WTC11 (cell line): ENCODE measurements around the gene PRDM5. TPM values are rescaled to one million over a fixed set of nuclear protein-coding genes. Genes with fewer than 3 reads are reported as not detected.

ENCODE experiments used
- ATAC-seq: fragments of 200-7000 bp; cut with Tn5 transposase; 2 replicates; pipeline ENCODE4 v1.10.0; 2021; ENCODE audit warnings: mild to moderate bottlenecking, moderate library complexity
- CTCF ChIA-PET: fragments of 300-600 bp; sonication (Branson Sonifier 250); formaldehyde crosslinking; loops from one replicate; lab custom pipeline; 2021; ENCODE audit warnings: antibody characterized with exemption; lab: Charles Lee
- POLR2A ChIA-PET: fragments of 350-600 bp; sonication (Branson Sonifier 250); formaldehyde crosslinking; loops from one replicate; lab custom pipeline; 2021; ENCODE audit warnings: antibody characterized with exemption; lab: Charles Lee
- DNase-seq: peaks from one replicate; pipeline ENCODE4 v3.0.0; 2021; ENCODE audit warnings: low spot score
- H3K27ac Mint-ChIP-seq: 2 replicates; pipeline ENCODE4 v1.8.0; 2021; ENCODE audit warnings: mixed read lengths
- H3K27me3 Mint-ChIP-seq: 2 replicates; pipeline ENCODE4 v1.8.0; 2021; ENCODE audit warnings: low read depth, mild to moderate bottlenecking, moderate library complexity, mixed read lengths
- H3K36me3 Mint-ChIP-seq: 2 replicates; pipeline ENCODE4 v1.8.0; 2021; ENCODE audit warnings: mixed read lengths
- H3K4me1 Mint-ChIP-seq: 2 replicates; pipeline ENCODE4 v1.8.0; 2022; ENCODE audit warnings: mixed read lengths
- H3K4me3 Mint-ChIP-seq: 2 replicates; pipeline ENCODE4 v1.8.0; 2021; ENCODE audit warnings: mild to moderate bottlenecking, moderate library complexity, mixed read lengths
- H3K9me3 Mint-ChIP-seq: 2 replicates; pipeline ENCODE4 v1.8.0; 2021; ENCODE audit warnings: mixed read lengths
- ARID4B ChIP-seq: sonication (generic); formaldehyde crosslinking; IDR thresholded peaks from 2 replicates; pipeline ENCODE4 v1.8.0; 2023; ENCODE audit warnings: missing genetic modification reagents, mild to moderate bottlenecking, borderline replicate concordance
- ATF1 ChIP-seq: sonication (generic); formaldehyde crosslinking; IDR thresholded peaks from 2 replicates; pipeline ENCODE4 v1.8.1; 2023; ENCODE audit warnings: mild to moderate bottlenecking, moderate library complexity, missing genetic modification reagents
- CTCF ChIP-seq: fragments of 200-600 bp; IDR thresholded peaks from 2 replicates; pipeline ENCODE4 v1.8.0; 2022; ENCODE audit warnings: antibody characterized with exemption
- FOXK1 ChIP-seq: sonication (generic); formaldehyde crosslinking; IDR thresholded peaks from 2 replicates; pipeline ENCODE4 v1.8.0; 2022; ENCODE audit warnings: mild to moderate bottlenecking, moderate library complexity, missing genetic modification reagents
- HMGA2 ChIP-seq: fragments of 250-450 bp; sonication (Bioruptor Pico); IDR thresholded peaks from 2 replicates; pipeline ENCODE4 v1.4.0; 2021; ENCODE audit warnings: mild to moderate bottlenecking, moderate library complexity
- NR2C2 ChIP-seq: sonication (generic); formaldehyde crosslinking; IDR thresholded peaks from 2 replicates; pipeline ENCODE4 v1.8.0; 2022; ENCODE audit warnings: mild to moderate bottlenecking, missing genetic modification reagents
- OVOL2 ChIP-seq: fragments of 250-450 bp; sonication (Bioruptor Pico); IDR thresholded peaks from 2 replicates; pipeline ENCODE4 v1.9.0; 2021; ENCODE audit warnings: mild to moderate bottlenecking, borderline replicate concordance
- ZBTB21 ChIP-seq: sonication (generic); formaldehyde crosslinking; IDR thresholded peaks from 2 replicates; pipeline ENCODE4 v1.8.1; 2023; ENCODE audit warnings: mild to moderate bottlenecking, missing genetic modification reagents, borderline replicate concordance
- ZNF512 ChIP-seq: sonication (generic); formaldehyde crosslinking; IDR thresholded peaks from 2 replicates; pipeline ENCODE4 v1.8.1; 2022; ENCODE audit warnings: missing genetic modification reagents, borderline replicate concordance
- total RNA-seq: library from RNA; stranded (reverse); gene quantifications from 3 replicates; pipeline ENCODE4 v1.2.3, GENCODE V29; 2021
- TF ChIP-seq, protein P1 (sequence below): sonication (generic); formaldehyde crosslinking; conservative IDR thresholded peaks from 2 replicates; pipeline ENCODE4 v1.8.1; 2023; ENCODE audit warnings: mild to moderate bottlenecking, low read depth, missing genetic modification reagents, moderate library complexity
- TF ChIP-seq, protein P2 (sequence below): fragments of 250-450 bp; sonication (Bioruptor Pico); IDR thresholded peaks from 2 replicates; pipeline ENCODE4 v1.9.0; 2021; ENCODE audit warnings: mild to moderate bottlenecking

PRDM5 gene
- total RNA-seq, 1 experiment from 2014 or later: 47.0 TPM

DNA sequence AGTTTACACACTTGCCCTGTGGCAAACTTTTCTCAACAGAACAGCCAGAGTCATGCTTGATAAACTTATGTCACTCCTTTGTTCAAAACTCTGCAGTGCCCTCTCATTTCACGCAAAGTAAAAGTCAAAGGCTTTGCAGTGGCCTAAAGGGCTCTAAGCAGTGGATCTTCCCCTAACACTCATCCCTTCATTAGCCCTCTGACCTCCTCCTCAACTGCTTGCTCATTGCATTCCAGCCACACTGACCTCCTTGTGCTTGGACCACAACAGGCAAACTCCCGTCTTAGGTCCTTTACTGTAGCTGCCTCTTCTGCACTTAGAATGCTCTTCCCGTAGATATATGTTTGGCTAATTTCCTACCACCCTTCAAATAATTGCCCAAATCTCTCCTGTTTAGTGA is 5.6 kb downstream of the PRDM5 start (continued):
- no peak for TF ChIP-seq ARID4B (CRISPR knock-in tag)
- no peak for TF ChIP-seq HMGA2
- no peak for TF ChIP-seq CTCF
- no peak for TF ChIP-seq FOXK1 (CRISPR knock-in tag)
- TF ChIP-seq, protein P1, sequence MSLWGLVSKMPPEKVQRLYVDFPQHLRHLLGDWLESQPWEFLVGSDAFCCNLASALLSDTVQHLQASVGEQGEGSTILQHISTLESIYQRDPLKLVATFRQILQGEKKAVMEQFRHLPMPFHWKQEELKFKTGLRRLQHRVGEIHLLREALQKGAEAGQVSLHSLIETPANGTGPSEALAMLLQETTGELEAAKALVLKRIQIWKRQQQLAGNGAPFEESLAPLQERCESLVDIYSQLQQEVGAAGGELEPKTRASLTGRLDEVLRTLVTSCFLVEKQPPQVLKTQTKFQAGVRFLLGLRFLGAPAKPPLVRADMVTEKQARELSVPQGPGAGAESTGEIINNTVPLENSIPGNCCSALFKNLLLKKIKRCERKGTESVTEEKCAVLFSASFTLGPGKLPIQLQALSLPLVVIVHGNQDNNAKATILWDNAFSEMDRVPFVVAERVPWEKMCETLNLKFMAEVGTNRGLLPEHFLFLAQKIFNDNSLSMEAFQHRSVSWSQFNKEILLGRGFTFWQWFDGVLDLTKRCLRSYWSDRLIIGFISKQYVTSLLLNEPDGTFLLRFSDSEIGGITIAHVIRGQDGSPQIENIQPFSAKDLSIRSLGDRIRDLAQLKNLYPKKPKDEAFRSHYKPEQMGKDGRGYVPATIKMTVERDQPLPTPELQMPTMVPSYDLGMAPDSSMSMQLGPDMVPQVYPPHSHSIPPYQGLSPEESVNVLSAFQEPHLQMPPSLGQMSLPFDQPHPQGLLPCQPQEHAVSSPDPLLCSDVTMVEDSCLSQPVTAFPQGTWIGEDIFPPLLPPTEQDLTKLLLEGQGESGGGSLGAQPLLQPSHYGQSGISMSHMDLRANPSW (CRISPR knock-in tag): no peak
- TF ChIP-seq, protein P2, sequence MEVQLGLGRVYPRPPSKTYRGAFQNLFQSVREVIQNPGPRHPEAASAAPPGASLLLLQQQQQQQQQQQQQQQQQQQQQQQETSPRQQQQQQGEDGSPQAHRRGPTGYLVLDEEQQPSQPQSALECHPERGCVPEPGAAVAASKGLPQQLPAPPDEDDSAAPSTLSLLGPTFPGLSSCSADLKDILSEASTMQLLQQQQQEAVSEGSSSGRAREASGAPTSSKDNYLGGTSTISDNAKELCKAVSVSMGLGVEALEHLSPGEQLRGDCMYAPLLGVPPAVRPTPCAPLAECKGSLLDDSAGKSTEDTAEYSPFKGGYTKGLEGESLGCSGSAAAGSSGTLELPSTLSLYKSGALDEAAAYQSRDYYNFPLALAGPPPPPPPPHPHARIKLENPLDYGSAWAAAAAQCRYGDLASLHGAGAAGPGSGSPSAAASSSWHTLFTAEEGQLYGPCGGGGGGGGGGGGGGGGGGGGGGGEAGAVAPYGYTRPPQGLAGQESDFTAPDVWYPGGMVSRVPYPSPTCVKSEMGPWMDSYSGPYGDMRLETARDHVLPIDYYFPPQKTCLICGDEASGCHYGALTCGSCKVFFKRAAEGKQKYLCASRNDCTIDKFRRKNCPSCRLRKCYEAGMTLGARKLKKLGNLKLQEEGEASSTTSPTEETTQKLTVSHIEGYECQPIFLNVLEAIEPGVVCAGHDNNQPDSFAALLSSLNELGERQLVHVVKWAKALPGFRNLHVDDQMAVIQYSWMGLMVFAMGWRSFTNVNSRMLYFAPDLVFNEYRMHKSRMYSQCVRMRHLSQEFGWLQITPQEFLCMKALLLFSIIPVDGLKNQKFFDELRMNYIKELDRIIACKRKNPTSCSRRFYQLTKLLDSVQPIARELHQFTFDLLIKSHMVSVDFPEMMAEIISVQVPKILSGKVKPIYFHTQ (CRISPR knock-in tag): no peak
- TF ChIP-seq OVOL2: no peak
- TF ChIP-seq NR2C2 (CRISPR knock-in tag): no peak

DNA sequence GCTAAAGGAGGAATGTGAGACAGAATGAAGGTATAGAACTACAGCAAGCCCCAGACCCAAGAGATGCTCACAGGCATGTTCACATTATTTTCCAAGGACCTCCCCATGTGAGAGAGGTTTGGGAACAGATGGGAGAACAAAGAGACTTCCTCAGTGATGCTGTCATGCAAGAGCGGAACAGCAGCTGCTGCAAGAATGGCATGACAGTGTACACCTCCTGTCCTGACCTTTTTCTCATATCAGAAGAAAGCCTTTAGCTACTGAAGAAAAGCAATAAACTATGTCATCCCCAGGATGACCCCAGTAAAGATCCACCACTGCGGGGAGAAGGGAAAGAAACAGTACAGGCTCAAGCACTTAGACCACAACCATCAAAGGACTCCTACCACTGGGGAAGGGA is 7.2 kb downstream of the PRDM5 start:
- no peak for TF ChIP-seq HMGA2
- no peak for TF ChIP-seq ATF1 (CRISPR knock-in tag)
- TF ChIP-seq ZBTB21: no peak
- TF ChIP-seq ZNF512 (CRISPR knock-in tag): no peak
- H3K9me3 Mint-ChIP-seq: no peaks in the 10 kb centered on the region
- no peaks in the 10 kb centered on the region for H3K27me3 Mint-ChIP-seq
- no peak overlapping the region for H3K4me3 Mint-ChIP-seq
- H3K27ac Mint-ChIP-seq: peak overlapping the region; percentile 26
- ATAC-seq (no peak), DNase-seq (no peak)
- POLR2A ChIA-PET: no interaction called here
- peaks cover 60% of the 10 kb centered on the region for H3K4me1 Mint-ChIP-seq
- CTCF ChIA-PET: no interaction called here
- H3K36me3 Mint-ChIP-seq: peaks cover 11% of the 10 kb centered on the region
